Sigmoid colon (tissue), 4 donors: ENCODE results near the gene CHPT1.

Experiments used
- POLR2AphosphoS5 ChIP-seq, 4 donors: sonication (generic); formaldehyde crosslinking; IDR thresholded peaks; one replicate each; pipeline ENCODE4 v1.6.1; 2017; ENCODE audit warnings: antibody characterized with exemption in 4 of 4
- TF ChIP-seq, protein P1 (sequence below), 4 experiments: fragments of 450-650 bp in 3 of 4; fragments of 200-600 bp in 1 of 4; IDR thresholded peaks; one replicate each; pipeline ENCODE4 v1.5.1; 2016 to 2019; ENCODE audit warnings: antibody characterized with exemption in 4 of 4, mild to moderate bottlenecking in 3 of 4, moderate library complexity in 2 of 4

DNA sequence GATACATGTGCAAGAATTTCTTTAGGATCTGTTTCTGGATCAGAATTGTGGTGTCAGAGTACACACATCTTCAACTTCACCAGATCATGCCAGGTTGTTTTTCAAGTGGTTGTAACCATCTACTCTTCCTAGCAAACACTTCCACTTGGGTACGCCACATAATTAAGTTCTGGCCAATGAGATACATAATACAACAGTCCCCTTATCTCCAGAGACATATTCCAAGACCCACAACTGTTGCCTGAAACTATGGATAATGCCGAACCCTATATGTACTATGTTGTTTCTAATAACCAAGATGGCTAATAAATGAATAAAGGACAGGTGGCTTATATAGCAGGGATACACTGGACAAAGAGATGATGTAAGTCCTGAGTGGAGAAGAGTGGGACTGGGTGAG lies 2.5 kb upstream of the CHPT1 start:
- TF ChIP-seq, protein P1, sequence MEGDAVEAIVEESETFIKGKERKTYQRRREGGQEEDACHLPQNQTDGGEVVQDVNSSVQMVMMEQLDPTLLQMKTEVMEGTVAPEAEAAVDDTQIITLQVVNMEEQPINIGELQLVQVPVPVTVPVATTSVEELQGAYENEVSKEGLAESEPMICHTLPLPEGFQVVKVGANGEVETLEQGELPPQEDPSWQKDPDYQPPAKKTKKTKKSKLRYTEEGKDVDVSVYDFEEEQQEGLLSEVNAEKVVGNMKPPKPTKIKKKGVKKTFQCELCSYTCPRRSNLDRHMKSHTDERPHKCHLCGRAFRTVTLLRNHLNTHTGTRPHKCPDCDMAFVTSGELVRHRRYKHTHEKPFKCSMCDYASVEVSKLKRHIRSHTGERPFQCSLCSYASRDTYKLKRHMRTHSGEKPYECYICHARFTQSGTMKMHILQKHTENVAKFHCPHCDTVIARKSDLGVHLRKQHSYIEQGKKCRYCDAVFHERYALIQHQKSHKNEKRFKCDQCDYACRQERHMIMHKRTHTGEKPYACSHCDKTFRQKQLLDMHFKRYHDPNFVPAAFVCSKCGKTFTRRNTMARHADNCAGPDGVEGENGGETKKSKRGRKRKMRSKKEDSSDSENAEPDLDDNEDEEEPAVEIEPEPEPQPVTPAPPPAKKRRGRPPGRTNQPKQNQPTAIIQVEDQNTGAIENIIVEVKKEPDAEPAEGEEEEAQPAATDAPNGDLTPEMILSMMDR (IDR thresholded peaks at IDR 0.05) = no peak
- no peak for TF ChIP-seq POLR2AphosphoS5 (IDR thresholded peaks at IDR 0.05)
